ENCODE data around the gene IRX2.

IRX2 gene

DNA sequence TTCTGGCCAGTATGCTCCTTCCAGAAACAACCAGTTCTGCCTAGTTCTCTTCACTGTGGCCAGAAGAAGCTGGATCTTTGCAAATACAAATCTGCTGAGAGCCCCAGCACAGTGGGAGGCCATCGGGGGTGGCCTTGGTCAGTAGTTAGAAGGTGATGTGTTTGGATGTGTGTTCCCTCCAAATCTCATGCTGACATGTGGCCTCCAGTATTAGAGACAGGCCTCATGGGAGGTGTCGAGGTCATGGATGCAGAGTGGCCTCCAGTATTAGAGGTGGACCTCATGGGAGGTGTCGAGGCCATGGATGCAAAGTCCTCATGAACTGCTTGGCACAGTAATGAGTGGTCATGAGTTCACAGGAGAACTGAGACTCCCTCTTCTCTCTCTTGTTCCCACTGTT lies 7.6 kb upstream of the IRX2 start:
- H3K27ac ChIP-seq, result no peak overlapping the region
- no peaks in the 10 kb centered on the region for H3K9me3 ChIP-seq
- TF ChIP-seq, protein P1, sequence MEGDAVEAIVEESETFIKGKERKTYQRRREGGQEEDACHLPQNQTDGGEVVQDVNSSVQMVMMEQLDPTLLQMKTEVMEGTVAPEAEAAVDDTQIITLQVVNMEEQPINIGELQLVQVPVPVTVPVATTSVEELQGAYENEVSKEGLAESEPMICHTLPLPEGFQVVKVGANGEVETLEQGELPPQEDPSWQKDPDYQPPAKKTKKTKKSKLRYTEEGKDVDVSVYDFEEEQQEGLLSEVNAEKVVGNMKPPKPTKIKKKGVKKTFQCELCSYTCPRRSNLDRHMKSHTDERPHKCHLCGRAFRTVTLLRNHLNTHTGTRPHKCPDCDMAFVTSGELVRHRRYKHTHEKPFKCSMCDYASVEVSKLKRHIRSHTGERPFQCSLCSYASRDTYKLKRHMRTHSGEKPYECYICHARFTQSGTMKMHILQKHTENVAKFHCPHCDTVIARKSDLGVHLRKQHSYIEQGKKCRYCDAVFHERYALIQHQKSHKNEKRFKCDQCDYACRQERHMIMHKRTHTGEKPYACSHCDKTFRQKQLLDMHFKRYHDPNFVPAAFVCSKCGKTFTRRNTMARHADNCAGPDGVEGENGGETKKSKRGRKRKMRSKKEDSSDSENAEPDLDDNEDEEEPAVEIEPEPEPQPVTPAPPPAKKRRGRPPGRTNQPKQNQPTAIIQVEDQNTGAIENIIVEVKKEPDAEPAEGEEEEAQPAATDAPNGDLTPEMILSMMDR (IDR thresholded peaks at IDR 0.05), result no peak
- peaks cover 75% of the 10 kb centered on the region for H3K27me3 ChIP-seq
- H3K4me3 ChIP-seq (ENCODE audit: low read depth in 1 of 2, low read length in 1 of 2), result no peak overlapping the region
- H3K4me1 ChIP-seq (ENCODE audit: control insufficient read depth in 1 of 2, insufficient read depth in 1 of 2, low read depth in 1 of 2, low read length in 1 of 2), result no peaks in the 10 kb centered on the region
- H3K36me3 ChIP-seq, result no peaks in the 10 kb centered on the region

DNA sequence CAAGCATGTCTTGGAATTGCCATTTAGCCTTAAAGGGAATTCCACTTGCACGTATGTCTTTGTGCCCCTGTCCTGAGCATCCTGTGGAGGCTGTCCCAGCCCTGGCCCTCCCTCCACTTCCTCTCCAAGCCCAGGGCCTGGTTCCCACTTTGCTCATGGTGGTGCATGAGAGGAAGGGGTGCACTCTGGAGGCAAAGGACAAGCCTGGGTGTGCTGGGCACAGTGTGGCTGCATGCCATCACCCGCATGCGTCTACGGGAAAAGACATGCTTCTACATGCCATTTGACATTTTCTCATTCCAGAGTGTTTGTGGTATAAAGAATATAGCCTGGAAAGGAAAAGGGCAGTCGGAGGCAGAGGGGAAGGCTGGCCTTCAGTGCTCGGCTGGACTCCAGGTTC lies 7.2 kb upstream of the IRX2 start:
- TF ChIP-seq, protein P1 (IDR thresholded peaks at IDR 0.05), result no peak
- Histone ChIP-seq H3K4me1 (ENCODE audit: control insufficient read depth in 1 of 2, insufficient read depth in 1 of 2, low read depth in 1 of 2, low read length in 1 of 2) (no peaks in the 10 kb centered on the region), H3K27ac (no peak overlapping the region), H3K9me3 (no peaks in the 10 kb centered on the region), H3K27me3 (peaks cover 80% of the 10 kb centered on the region), H3K36me3 (no peaks in the 10 kb centered on the region), H3K4me3 (ENCODE audit: low read depth in 1 of 2, low read length in 1 of 2) (no peak overlapping the region)

DNA sequence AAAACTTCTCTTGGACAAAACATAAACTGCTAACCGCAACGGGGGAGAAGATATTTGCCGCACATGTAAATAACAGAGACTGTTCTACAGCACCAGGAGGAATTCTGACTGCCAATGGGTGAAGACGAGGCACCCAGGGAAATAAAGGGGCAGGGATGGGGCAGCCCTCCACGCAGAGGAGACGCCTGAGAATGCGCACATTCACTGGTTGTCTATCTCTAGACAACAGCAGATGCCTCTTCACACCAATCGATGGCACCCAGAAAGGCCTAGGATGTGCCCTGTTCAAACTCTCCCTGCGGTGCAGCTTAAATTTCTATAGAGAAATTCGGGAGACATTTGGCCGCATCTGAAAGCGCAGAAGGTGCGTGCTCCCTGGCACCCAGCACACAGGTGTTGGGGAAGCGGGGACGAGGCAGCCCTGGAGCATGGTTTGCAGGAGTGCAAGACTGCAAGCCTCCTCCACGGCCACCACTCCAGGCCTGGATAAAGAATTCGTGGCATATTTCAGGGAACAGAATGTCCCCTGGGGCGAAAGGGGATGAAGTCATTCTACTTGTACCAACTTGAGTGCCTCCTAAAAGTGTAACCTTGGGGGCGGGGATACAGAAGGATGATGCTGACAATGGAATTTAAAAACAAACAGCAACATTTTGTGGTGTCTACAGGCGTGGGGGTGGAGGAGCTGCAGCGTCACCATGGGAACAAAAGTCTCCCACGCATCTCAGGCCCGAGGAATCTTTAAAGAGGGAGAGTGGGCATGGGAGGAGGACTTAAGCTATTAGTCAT lies 6.3 kb upstream of the IRX2 start:
- no peak overlapping the region for H3K27ac ChIP-seq
- H3K4me1 ChIP-seq (ENCODE audit: control insufficient read depth in 1 of 2, insufficient read depth in 1 of 2, low read depth in 1 of 2, low read length in 1 of 2), result no peaks in the 10 kb centered on the region
- peaks cover 84% of the 10 kb centered on the region for H3K27me3 ChIP-seq
- no peaks in the 10 kb centered on the region for H3K36me3 ChIP-seq
- TF ChIP-seq, protein P1 (IDR thresholded peaks at IDR 0.05), result no peak
- H3K9me3 ChIP-seq, result no peaks in the 10 kb centered on the region
- no peak overlapping the region for H3K4me3 ChIP-seq (ENCODE audit: low read depth in 1 of 2, low read length in 1 of 2)

DNA sequence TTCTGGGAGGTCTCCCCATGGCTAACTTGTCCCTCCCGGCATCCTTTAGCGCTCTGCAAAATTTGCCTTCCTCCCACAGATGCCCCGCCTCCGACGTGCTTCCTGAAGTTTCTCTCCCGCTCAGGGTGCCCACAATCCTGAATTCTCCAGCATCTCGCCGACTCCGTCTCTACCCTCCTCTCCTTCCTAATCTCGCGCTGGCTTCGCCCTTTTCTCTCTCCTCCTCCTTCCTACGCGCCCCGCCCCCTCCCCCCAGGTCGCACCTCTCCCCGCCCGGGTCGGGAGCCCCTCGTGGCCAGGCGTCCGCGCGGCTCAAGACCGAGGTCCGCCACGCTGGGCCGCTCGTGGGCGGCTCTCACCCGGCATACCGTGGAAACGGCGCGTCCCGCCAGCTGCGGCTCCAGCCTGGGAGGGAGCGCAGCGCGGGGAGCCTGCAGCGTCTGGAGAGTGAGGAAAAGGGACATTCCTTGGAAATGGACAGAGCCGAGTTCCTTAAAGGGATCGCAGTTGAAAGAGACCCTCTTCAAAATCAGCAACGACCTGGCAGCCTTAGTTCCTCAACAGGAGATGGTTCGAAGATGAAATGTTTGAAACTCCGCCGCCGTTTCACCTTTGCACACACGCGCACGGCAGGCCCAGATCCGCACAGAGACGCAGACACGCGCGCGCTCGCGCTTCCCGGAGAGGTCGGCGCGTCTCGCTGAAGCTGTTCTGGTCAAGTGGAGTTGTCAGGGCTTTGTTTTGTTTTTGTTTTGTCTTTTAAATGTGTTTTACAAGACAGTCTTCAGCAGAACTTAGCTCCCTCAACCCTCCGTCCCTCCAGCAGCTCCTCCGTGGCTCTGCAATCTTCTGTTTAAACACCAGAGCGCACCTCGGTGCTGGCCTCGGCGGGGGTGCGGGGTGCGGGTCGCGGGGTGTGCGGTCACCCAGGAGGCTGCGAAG lies 5.0 kb upstream of the IRX2 start:
- Histone ChIP-seq H3K36me3 (no peaks in the 10 kb centered on the region), H3K27me3 (peaks cover 89% of the 10 kb centered on the region), H3K4me1 (ENCODE audit: control insufficient read depth in 1 of 2, insufficient read depth in 1 of 2, low read depth in 1 of 2, low read length in 1 of 2) (no peaks in the 10 kb centered on the region), H3K9me3 (no peaks in the 10 kb centered on the region), H3K27ac (no peak overlapping the region), H3K4me3 (ENCODE audit: low read depth in 1 of 2, low read length in 1 of 2) (no peak overlapping the region)
- TF ChIP-seq, protein P1 (IDR thresholded peaks at IDR 0.05), result no peak

DNA sequence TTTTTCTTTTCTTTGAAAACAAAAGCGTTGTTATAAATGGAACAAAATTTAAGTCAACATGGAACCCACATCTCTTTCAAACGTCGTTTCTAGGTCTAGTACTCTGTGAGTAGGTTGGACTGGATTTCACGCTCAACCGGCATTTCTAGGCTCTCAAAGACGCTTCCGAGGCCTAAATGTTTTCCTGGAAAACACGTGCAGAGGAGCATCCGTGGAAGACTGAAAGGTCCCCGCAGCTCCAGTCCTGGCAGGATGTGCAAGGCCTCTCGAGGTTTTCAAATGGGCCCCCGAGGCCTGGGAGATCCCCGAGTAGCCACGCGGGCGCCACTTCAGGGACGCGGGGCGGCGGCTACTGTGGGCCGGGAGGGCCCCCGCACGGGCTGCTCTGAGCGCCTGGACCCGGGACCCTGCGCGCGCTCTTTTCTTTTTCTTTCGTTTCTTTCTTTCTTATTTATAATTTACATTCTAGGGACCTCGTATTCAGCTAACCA lies 4.2 kb upstream of the IRX2 start:
- Histone ChIP-seq H3K27me3 (peaks cover 96% of the 10 kb centered on the region), H3K27ac (no peak overlapping the region), H3K4me3 (ENCODE audit: low read depth in 1 of 2, low read length in 1 of 2) (no peak overlapping the region), H3K36me3 (no peaks in the 10 kb centered on the region), H3K4me1 (ENCODE audit: control insufficient read depth in 1 of 2, insufficient read depth in 1 of 2, low read depth in 1 of 2, low read length in 1 of 2) (no peaks in the 10 kb centered on the region), H3K9me3 (no peaks in the 10 kb centered on the region)
- TF ChIP-seq, protein P1 (IDR thresholded peaks at IDR 0.05), result no peak

Measured in neutrophil (primary cell).